Activated CD8-positive, alpha-beta T cell treated with anti-CD3 and anti-CD28 coated beads for 36 hours (primary cell): Measurements from ENCODE around the gene KLHL25. TPM values are rescaled to one million over a fixed set of nuclear protein-coding genes. Genes with fewer than 3 reads are reported as not detected.

ENCODE experiments used
- ATAC-seq: fragments of 200-7000 bp; cut with Tn5 transposase; one replicate; pipeline ENCODE4 v1.10.0; 2021; ENCODE audit warnings: mild to moderate bottlenecking, moderate library complexity
- CTCF ChIA-PET: fragments of 350-600 bp; sonication (Branson Sonifier 250); formaldehyde crosslinking; loops from one replicate; lab custom pipeline; 2021; ENCODE audit warnings: antibody characterized with exemption; lab: Charles Lee
- POLR2A ChIA-PET: fragments of 350-600 bp; sonication (Branson Sonifier 250); formaldehyde crosslinking; loops from one replicate; lab custom pipeline; 2021; ENCODE audit warnings: antibody characterized with exemption; lab: Charles Lee
- DNase-seq: peaks from one replicate; pipeline ENCODE4 v3.0.0-alpha.2; 2020
- H3K27ac Mint-ChIP-seq: one replicate; pipeline ENCODE4 v1.8.0; 2021; ENCODE audit warnings: mild to moderate bottlenecking, mixed read lengths
- H3K27me3 Mint-ChIP-seq: one replicate; pipeline ENCODE4 v1.8.0; 2021; ENCODE audit warnings: mixed read lengths
- H3K36me3 Mint-ChIP-seq: one replicate; pipeline ENCODE4 v1.8.0; 2021; ENCODE audit warnings: low read depth, mixed read lengths
- H3K4me1 Mint-ChIP-seq: one replicate; pipeline ENCODE4 v1.8.0; 2021; ENCODE audit warnings: low read depth, mixed read lengths
- H3K4me3 Mint-ChIP-seq: one replicate; pipeline ENCODE4 v1.8.0; 2021; ENCODE audit warnings: mild to moderate bottlenecking, moderate library complexity, mixed read lengths
- H3K9me3 Mint-ChIP-seq: one replicate; pipeline ENCODE4 v1.8.0; 2021; ENCODE audit warnings: mixed read lengths
- CTCF ChIP-seq: fragments of 200-600 bp; IDR thresholded peaks from one replicate; pipeline ENCODE4 v1.8.0; 2022; ENCODE audit warnings: antibody characterized with exemption, mild to moderate bottlenecking
- intact Hi-C: fragments of 100-400 bp; cut with micrococcal nuclease; formaldehyde crosslinking; loops from one replicate; pipeline ENCODE4 v1.10.0; 2022
- microRNA-seq: library from miRNA; unstranded; fragments of <30 nt; microRNA quantifications from one replicate; pipeline ENCODE4 v1.2.0, GENCODE V29; 2022; ENCODE audit warnings: borderline microRNAs expressed, borderline replicate concordance
- total RNA-seq, 2 experiments: library from RNA; stranded (reverse); gene quantifications; one replicate each; pipeline ENCODE4 v1.2.3, GENCODE V29; 2021

The KLHL25 gene
- total RNA-seq, 2 experiments from 2014 or later = 2.9 to 3.3 TPM

DNA sequence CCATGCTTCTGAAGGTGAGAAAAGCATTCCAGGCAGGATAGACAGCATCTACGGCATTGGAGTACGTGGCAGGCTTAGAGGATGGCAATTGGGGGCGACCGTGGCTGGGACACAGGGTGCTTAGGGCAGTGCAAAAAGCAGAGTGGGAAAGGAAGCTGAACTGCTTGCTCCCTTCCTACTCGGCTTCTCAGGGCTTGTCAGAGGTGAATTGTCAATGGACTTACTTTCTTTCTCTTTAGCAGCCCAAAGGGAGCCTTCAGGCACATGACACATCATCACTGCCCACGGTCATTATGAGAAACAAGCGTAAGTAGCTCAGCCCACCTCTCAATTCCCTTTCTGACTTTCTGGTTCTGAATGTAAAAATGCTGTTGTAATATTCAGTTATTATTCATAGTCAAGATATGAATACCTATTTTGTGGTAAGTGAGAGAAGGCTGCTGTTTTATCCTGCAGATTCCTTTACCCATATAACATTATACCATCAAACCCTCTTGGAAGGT lies 84.3 kb downstream of the KLHL25 start:
- H3K27ac Mint-ChIP-seq = peak overlapping the region; percentile 86
- peaks cover 67% of the 10 kb centered on the region for H3K4me1 Mint-ChIP-seq
- peaks cover 53% of the 10 kb centered on the region for H3K36me3 Mint-ChIP-seq
- ATAC-seq (peak; percentile 13), DNase-seq (peak; percentile 50)
- CTCF ChIA-PET = interaction anchor here (0.6 to 2.2 kb wide), 3 partner anchors 13 to 154 kb away, joined by 3 to 9 read pairs (median 3); no protein-coding TSS in a partner anchor
- intact Hi-C loops = no loop called here
- H3K4me3 Mint-ChIP-seq = peak overlapping the region; percentile 18
- POLR2A ChIA-PET = interaction anchor here (0.8 to 1.2 kb wide), 3 partner anchors 9 to 20 kb away, joined by 3 to 6 read pairs (median 5); no protein-coding TSS in a partner anchor
- H3K27me3 Mint-ChIP-seq = no peaks in the 10 kb centered on the region
- TF ChIP-seq CTCF = no peak
- H3K9me3 Mint-ChIP-seq = no peaks in the 10 kb centered on the region

Small RNA genes lying within 50 kb of the gene (microRNA-seq; reads per million reads assigned to microRNA genes)
- not detected for gene MIR1276
- not detected for gene MIR548AP
